Fibroblast of lung (primary cell): ENCODE results near the gene ROPN1L. TPM values are rescaled to one million over a fixed set of nuclear protein-coding genes. Genes with fewer than 3 reads are reported as not detected.

Source experiments
- DNase-seq, 2 donors: peaks; one replicate each; pipeline versions ENCODE4 v3.0.0 to v3.0.0-alpha.2; 2010; ENCODE audit warnings: low read depth in 2 of 2
- H2AFZ ChIP-seq: 2 replicates; pipeline ENCODE4 v1.5.1; 2012; ENCODE audit warnings: low read length, control low read depth, inconsistent platforms
- H3K27ac ChIP-seq: 2 replicates; pipeline ENCODE4 v1.5.1; 2011; ENCODE audit warnings: low read length, control low read depth; ENCODE audit not compliant: insufficient read depth
- H3K27me3 ChIP-seq: 2 replicates; pipeline ENCODE4 v1.5.1; 2011; ENCODE audit warnings: mild to moderate bottlenecking, low read length; ENCODE audit not compliant: control insufficient read depth, insufficient read depth
- H3K36me3 ChIP-seq: 2 replicates; pipeline ENCODE4 v1.5.1; 2011; ENCODE audit warnings: low read length; ENCODE audit not compliant: control insufficient read depth, insufficient read depth
- H3K4me1 ChIP-seq: 2 replicates; pipeline ENCODE4 v1.5.1; 2011; ENCODE audit warnings: low read length; ENCODE audit not compliant: control insufficient read depth, insufficient read depth; ENCODE audit errors: extremely low read depth
- H3K4me2 ChIP-seq: 2 replicates; pipeline ENCODE4 v1.5.1; 2011; ENCODE audit warnings: low read length, control low read depth; ENCODE audit not compliant: insufficient read depth; ENCODE audit errors: extremely low read depth
- H3K4me3 ChIP-seq, 4 experiments: fragments of 200-600 bp in 1 of 4; sonication (generic) in 1 of 4; replicated peaks in 1 of 4; 2 replicates each; pipeline ENCODE4 v1.5.1; 2011 to 2016; ENCODE audit warnings: low read length in 4 of 4, low read depth in 3 of 4, mild to moderate bottlenecking in 3 of 4, control low read depth in 2 of 4, inconsistent platforms in 1 of 4, mixed read lengths in 1 of 4; ENCODE audit not compliant: insufficient read depth in 1 of 4; ENCODE audit errors: control extremely low read depth in 1 of 4
- H3K79me2 ChIP-seq: 2 replicates; pipeline ENCODE4 v1.5.1; 2012; ENCODE audit warnings: mild to moderate bottlenecking, low read length, inconsistent platforms; ENCODE audit not compliant: control insufficient read depth, insufficient read depth
- H3K9ac ChIP-seq: 2 replicates; pipeline ENCODE4 v1.5.1; 2011; ENCODE audit warnings: mild to moderate bottlenecking, low read length, control low read depth; ENCODE audit not compliant: insufficient read depth
- H3K9me3 ChIP-seq: 2 replicates; pipeline ENCODE4 v1.5.1; 2012; ENCODE audit warnings: low read depth, low read length; ENCODE audit not compliant: control insufficient read depth, insufficient read depth
- H4K20me1 ChIP-seq: 2 replicates; pipeline ENCODE4 v1.5.1; 2011; ENCODE audit warnings: low read length; ENCODE audit not compliant: control insufficient read depth, insufficient read depth; ENCODE audit errors: extremely low read depth
- EZH2 ChIP-seq: IDR thresholded peaks from 2 replicates; pipeline ENCODE4 v1.5.1; 2012; ENCODE audit warnings: low read length, control low read depth, mild to moderate bottlenecking; ENCODE audit errors: missing control alignments
- polyA plus RNA-seq, 2 donors: library from polyadenylated mRNA; depleted of rRNA in 1 of 2; stranded (reverse) in 1 of 2; unstranded in 1 of 2; fragments of >200 nt; gene quantifications; 2 replicates each; pipeline ENCODE4 v1.2.1, GENCODE V29; 2011 to 2012; ENCODE audit warnings: missing spikeins in 1 of 2
- total RNA-seq: library from RNA; depleted of rRNA; stranded (reverse); fragments of >200 nt; gene quantifications from 2 replicates; pipeline ENCODE4 v1.2.1, GENCODE V29; 2014
- TF ChIP-seq, protein P1 (sequence below), 2 donors: IDR thresholded peaks in 1 of 2; conservative IDR thresholded peaks in 1 of 2; 1 replicate in 1 of 2; 2 replicates in 1 of 2; pipeline ENCODE4 v1.5.1; 2011 to 2012; ENCODE audit warnings: low read length in 2 of 2, control low read depth in 1 of 2, inconsistent platforms in 1 of 2, low read depth in 1 of 2, mild to moderate bottlenecking in 1 of 2

The ROPN1L gene
- total and polyA plus RNA-seq, 2 donors (not counting 1 experiment from before 2014, with no cell fraction given), result 0.17 to 0.26 TPM

DNA sequence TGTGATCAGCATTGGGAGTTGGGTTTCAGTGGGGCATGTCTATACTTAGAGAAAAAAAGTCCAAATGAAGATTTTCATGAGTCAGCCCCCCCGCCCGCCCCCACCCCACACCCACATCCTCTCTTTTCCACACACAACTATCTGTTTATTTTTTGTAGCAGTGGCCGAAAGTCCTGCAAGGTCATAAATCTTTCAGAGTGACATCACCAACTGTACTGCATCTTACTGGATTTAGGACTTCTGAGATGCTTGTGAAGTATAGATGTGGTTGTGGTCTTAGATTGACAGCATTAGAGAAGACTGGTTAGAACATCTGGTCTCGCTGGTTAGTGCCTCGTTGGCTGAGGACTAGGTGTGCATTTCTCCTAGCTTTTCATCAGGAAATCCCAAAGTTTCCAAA lies 7.3 kb upstream of the ROPN1L start:
- Histone ChIP-seq H3K9ac (no peak overlapping the region), H2AFZ (no peak overlapping the region), H3K27me3 (no peaks in the 10 kb centered on the region), H3K4me3 (no peak overlapping the region), H3K27ac (no peak overlapping the region), H3K4me1 (peaks cover 10% of the 10 kb centered on the region), H3K9me3 (no peaks in the 10 kb centered on the region), H3K79me2 (no peaks in the 10 kb centered on the region), H3K36me3 (peaks cover 8% of the 10 kb centered on the region), H4K20me1 (no peaks in the 10 kb centered on the region), H3K4me2 (peak overlapping the region; percentile 27)
- TF ChIP-seq, protein P1, sequence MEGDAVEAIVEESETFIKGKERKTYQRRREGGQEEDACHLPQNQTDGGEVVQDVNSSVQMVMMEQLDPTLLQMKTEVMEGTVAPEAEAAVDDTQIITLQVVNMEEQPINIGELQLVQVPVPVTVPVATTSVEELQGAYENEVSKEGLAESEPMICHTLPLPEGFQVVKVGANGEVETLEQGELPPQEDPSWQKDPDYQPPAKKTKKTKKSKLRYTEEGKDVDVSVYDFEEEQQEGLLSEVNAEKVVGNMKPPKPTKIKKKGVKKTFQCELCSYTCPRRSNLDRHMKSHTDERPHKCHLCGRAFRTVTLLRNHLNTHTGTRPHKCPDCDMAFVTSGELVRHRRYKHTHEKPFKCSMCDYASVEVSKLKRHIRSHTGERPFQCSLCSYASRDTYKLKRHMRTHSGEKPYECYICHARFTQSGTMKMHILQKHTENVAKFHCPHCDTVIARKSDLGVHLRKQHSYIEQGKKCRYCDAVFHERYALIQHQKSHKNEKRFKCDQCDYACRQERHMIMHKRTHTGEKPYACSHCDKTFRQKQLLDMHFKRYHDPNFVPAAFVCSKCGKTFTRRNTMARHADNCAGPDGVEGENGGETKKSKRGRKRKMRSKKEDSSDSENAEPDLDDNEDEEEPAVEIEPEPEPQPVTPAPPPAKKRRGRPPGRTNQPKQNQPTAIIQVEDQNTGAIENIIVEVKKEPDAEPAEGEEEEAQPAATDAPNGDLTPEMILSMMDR (conservative IDR thresholded peaks at IDR 0.05 in 1 of 2, IDR thresholded peaks at IDR 0.05 in 1 of 2; ENCODE audit: low read depth in 1 of 2, low read length in 2 of 2), result no peak
- no peak for TF ChIP-seq EZH2
- DNase-seq, result peak; percentile 68 to 76

DNA sequence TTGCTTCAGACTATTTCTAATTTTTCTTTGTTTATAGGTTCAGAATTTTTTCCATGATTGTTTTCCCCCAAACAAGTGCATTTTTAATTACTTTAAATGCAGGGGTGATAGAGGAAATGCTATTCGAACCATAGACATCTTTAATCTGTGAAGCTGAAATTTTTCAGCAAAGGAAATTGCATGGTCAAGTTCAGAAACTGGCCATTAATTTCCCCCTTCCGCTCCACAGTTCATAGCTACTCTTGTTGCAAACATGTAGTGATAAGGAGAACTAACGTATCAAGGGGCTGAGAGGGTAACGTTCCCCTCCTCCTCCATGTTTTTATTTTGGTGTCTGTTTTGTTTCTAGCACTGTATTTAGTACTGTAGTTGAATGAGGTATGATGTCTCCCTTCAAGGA lies 3.4 kb upstream of the ROPN1L start:
- H3K4me1 ChIP-seq, result peaks cover 16% of the 10 kb centered on the region
- no peak overlapping the region for H3K4me2 ChIP-seq
- H2AFZ ChIP-seq, result no peak overlapping the region
- TF ChIP-seq, protein P1 (conservative IDR thresholded peaks at IDR 0.05 in 1 of 2, IDR thresholded peaks at IDR 0.05 in 1 of 2; ENCODE audit: low read depth in 1 of 2, low read length in 2 of 2), result no peak
- TF ChIP-seq EZH2, result no peak
- no peaks in the 10 kb centered on the region for H3K27me3 ChIP-seq
- no peaks in the 10 kb centered on the region for H3K9me3 ChIP-seq
- H3K27ac ChIP-seq, result no peak overlapping the region
- no peaks in the 10 kb centered on the region for H4K20me1 ChIP-seq
- no peaks in the 10 kb centered on the region for H3K79me2 ChIP-seq
- no peak overlapping the region for H3K9ac ChIP-seq
- no peak for DNase-seq
- H3K4me3 ChIP-seq, result no peak overlapping the region
- H3K36me3 ChIP-seq, result peaks cover 2% of the 10 kb centered on the region

DNA sequence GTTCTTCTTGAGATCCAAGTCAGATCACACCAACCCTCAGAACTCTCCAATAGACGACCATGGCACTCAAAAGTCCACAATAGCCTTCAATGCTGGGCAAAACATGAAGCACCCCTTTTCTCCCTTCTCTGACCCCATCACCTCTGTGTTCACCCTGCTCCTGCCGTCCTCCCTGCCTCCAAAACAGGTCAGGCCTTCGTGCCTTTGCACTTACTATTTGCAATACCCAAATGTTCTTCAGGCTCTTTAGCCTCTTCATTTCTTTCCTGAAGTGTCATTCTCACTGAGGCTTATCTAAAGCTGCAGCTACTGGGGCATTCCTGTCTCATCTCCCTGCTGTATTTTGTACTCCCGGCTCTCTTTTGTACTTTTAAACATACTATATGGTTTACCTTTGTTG lies 2.0 kb upstream of the ROPN1L start:
- TF ChIP-seq, protein P1 (conservative IDR thresholded peaks at IDR 0.05 in 1 of 2, IDR thresholded peaks at IDR 0.05 in 1 of 2; ENCODE audit: low read depth in 1 of 2, low read length in 2 of 2), result no peak
- no peak for TF ChIP-seq EZH2

More for the DNA sequence above, 2.0 kb upstream of the ROPN1L start:
- Histone ChIP-seq H4K20me1 (no peaks in the 10 kb centered on the region), H3K4me2 (no peak overlapping the region), H3K27me3 (no peaks in the 10 kb centered on the region), H3K9me3 (no peaks in the 10 kb centered on the region), H3K9ac (no peak overlapping the region), H3K4me1 (peaks cover 6% of the 10 kb centered on the region), H3K4me3 (no peak overlapping the region), H2AFZ (no peak overlapping the region), H3K79me2 (no peaks in the 10 kb centered on the region), H3K36me3 (no peaks in the 10 kb centered on the region), H3K27ac (no peak overlapping the region)
- no peak for DNase-seq
